PFSK-1 (cell line): ENCODE results near the gene OR1I1.

Source experiments
- FOXP2 ChIP-seq: optimal IDR thresholded peaks from 2 replicates; pipeline ENCODE3; 2011; ENCODE audit warnings: borderline replicate concordance, control low read depth, inconsistent platforms; ENCODE audit not compliant: insufficient read depth; ENCODE audit errors: extremely low read length, extremely low read depth
- POLR2AphosphoS5 ChIP-seq: IDR thresholded peaks from 2 replicates; pipeline ENCODE4 v1.6.1; 2012; ENCODE audit warnings: low read depth, mild to moderate bottlenecking, control low read depth, low read length, moderate library complexity
- SIN3A ChIP-seq: IDR thresholded peaks from 2 replicates; pipeline ENCODE4 v1.6.1; 2012; ENCODE audit warnings: mild to moderate bottlenecking, low read length, moderate library complexity, borderline replicate concordance; ENCODE audit not compliant: insufficient read depth
- TAF1 ChIP-seq: IDR thresholded peaks from 2 replicates; pipeline ENCODE4 v1.6.1; 2012; ENCODE audit warnings: low read length, control low read depth, borderline replicate concordance; ENCODE audit not compliant: insufficient read depth
- TF ChIP-seq, protein P1 (sequence below), 2 experiments: IDR thresholded peaks; 2 replicates each; pipeline versions ENCODE4 v1.6.1 to v1.8.0; 2011 to 2012; ENCODE audit warnings: low read depth in 2 of 2, low read length in 2 of 2, control low read depth in 1 of 2, inconsistent platforms in 1 of 2, mild to moderate bottlenecking in 1 of 2, moderate library complexity in 1 of 2; ENCODE audit not compliant: insufficient read depth in 1 of 2

Gene OR1I1

DNA sequence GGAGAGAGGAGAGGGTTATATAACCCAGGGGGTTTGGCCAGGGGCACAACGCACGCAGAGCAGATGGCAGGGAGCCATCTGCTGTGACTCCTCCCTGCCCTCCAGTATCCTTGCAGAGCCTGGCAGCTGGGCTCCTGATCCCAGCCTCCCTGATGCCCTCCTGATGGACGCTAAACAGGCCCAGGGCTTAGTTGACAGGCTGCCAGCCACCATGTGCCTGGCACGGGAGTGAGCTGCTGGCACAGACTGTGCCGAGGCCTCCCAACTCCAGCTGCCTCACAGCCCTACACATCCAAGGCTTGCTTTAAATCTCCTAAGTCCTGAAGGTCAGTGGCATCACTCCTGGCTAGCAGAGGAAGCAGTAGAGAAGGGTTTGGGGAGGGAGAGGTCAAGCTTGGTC lies 41.9 kb downstream of the OR1I1 start:
- TF ChIP-seq POLR2AphosphoS5 (no peak), SIN3A (no peak), TAF1 (no peak), FOXP2 (no peak)
- TF ChIP-seq, protein P1, sequence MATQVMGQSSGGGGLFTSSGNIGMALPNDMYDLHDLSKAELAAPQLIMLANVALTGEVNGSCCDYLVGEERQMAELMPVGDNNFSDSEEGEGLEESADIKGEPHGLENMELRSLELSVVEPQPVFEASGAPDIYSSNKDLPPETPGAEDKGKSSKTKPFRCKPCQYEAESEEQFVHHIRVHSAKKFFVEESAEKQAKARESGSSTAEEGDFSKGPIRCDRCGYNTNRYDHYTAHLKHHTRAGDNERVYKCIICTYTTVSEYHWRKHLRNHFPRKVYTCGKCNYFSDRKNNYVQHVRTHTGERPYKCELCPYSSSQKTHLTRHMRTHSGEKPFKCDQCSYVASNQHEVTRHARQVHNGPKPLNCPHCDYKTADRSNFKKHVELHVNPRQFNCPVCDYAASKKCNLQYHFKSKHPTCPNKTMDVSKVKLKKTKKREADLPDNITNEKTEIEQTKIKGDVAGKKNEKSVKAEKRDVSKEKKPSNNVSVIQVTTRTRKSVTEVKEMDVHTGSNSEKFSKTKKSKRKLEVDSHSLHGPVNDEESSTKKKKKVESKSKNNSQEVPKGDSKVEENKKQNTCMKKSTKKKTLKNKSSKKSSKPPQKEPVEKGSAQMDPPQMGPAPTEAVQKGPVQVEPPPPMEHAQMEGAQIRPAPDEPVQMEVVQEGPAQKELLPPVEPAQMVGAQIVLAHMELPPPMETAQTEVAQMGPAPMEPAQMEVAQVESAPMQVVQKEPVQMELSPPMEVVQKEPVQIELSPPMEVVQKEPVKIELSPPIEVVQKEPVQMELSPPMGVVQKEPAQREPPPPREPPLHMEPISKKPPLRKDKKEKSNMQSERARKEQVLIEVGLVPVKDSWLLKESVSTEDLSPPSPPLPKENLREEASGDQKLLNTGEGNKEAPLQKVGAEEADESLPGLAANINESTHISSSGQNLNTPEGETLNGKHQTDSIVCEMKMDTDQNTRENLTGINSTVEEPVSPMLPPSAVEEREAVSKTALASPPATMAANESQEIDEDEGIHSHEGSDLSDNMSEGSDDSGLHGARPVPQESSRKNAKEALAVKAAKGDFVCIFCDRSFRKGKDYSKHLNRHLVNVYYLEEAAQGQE (IDR thresholded peaks at IDR 0.05; ENCODE audit: insufficient read depth in 1 of 2, low read depth in 2 of 2, low read length in 2 of 2): no peak

DNA sequence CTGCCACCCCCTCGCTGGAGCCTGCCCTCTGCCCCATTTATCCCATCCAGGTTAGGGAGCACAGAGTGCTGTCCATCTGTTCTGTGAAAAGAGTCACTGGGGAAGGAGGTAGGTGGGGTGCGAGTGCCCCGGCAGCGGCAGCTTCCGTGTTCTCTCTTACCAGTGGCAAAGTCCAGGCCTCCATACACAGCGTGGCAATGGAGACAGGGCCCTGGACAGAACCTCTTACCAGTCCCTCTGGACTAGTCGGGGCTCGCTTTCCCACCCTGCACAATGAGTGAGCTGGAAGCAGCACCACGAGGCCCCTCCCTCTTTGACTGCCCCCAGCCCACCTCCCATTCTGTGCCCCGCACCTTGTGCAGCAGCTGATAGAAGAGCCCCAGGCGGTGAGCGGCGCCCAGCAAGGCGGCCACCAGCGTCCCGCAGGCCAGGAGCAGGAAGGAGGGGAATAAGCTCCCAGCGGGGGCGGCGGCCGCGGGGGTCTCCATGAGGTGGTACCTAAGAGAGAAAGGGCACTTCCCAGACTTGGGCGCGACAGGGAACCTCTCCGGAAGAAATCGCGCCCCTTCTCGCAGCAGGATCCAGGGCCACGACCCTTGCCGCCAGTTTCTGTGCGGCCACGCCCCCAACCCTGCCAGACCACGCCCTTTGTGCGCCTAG lies 42.7 kb downstream of the OR1I1 start:
- TF ChIP-seq, protein P1 (IDR thresholded peaks at IDR 0.05; ENCODE audit: insufficient read depth in 1 of 2, low read depth in 2 of 2, low read length in 2 of 2): no peak
- no peak for TF ChIP-seq TAF1
- TF ChIP-seq SIN3A: no peak

DNA sequence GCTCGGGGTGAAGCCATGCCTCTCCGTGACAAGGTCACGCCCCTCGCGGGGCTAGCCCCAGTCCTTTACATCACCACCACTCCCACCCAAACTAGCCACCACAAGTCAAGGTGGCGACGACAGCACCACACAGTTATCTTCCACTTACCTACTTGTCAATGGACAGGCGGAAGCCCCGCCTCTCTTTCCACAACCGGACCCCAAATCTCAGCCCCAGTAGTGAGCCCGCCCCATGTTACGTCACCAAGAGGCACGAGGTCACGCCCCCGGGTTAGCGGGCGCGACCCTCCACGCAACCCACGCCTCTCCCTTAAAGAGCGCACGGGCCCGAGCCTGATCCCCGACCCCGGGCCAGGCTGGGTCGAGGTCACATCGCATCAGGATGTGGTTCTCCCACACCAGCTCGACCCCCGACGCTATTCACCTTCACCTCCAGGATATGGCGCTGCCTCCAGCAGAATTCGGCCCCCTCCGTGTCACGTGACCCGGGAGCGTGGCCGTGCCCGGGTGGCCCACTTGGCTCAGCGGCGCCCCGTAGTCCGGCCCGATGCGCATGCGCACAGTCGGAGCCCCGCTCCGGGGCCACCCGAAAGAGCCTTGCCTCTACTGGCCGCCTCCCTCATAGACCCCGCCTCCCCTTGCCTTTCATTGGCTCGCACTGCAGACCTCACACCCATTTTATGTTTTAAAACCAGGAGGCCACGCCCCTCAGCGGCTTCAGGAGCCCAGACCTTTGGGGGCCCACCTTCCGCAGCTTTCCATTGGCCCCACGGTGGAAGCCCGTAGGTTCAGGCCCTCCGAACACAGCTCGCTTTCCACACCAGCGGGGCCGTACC lies 43.4 kb downstream of the OR1I1 start:
- TF ChIP-seq FOXP2: peak; percentile 69
- TF ChIP-seq POLR2AphosphoS5: peak; percentile 73
- no peak; the same call in 1 of the 2 replicates for TF ChIP-seq TAF1

DNA sequence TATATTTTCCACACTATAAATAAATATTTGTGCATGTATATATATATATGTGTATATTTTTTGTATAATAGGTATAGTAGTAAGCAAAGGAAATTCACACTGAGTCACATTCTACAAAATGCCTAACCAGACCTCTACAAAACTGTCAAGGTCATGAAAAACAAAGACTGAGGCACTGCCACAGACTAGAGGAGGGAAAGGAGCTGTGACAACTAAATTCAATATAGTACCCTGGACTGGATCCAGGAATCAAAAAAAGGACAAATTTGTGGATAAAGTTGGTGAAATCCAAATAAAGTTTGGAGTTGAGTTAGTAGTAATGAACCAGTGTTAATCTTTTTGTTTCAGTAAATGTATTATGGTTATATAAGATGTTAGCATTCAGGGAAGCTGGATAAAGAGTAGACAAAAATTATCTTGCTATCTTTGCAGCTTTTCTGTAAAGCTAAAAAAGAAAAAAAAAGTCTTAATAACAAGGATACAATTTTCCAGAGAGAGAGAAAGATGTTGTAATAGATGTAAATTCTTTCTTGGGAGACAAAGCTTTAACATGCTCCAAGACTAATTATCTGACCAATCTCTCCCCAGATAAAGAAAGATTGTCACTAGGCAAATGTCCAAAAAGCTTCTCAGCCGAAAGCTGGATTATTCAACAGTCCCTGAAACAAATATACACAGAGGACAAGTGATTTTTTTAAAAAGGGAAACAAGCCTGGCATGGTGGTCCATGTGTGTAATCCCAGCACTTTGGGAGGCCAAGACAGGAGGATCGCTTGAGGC lies 44.3 kb downstream of the OR1I1 start:
- TF ChIP-seq, protein P1 (IDR thresholded peaks at IDR 0.05; ENCODE audit: insufficient read depth in 1 of 2, low read depth in 2 of 2, low read length in 2 of 2): no peak
- no peak for TF ChIP-seq TAF1
- TF ChIP-seq SIN3A: no peak
- TF ChIP-seq FOXP2: no peak

DNA sequence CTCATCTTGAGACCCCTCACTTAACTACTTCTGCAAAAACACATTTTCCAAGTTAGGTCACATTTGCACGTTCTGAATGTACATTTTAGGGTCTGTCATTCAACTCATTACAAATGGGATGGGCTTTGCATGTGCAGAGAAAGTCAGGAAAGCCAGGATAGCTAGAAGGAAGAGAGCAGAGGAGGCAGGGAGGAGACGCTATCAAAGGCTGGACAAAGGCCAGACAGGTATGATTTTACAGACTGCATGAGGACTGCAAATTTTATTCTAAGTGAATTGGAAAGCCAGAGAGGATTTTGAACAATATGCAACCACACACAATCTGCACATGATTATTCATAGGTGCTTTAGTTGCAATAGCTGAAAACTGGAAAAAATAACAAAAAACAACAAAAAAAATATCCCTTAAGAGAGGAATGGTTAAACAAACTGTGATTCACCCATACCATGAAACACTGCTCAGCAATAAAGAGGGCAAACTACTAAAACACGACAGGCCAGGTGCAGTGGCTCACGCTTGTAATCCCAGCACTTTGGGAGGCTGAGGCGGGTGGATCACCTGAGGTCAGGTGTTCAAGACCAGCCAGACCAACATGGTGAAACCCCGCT lies 46.3 kb downstream of the OR1I1 start:
- TF ChIP-seq, protein P1 (IDR thresholded peaks at IDR 0.05; ENCODE audit: insufficient read depth in 1 of 2, low read depth in 2 of 2, low read length in 2 of 2): no peak
- no peak for TF ChIP-seq TAF1
- TF ChIP-seq SIN3A: no peak
- TF ChIP-seq FOXP2: no peak
- TF ChIP-seq POLR2AphosphoS5: no peak
